Transverse colon (tissue), 4 donors: ENCODE results near the gene POU2F2. TPM values are rescaled to one million over a fixed set of nuclear protein-coding genes. Genes with fewer than 3 reads are reported as not detected.

ENCODE experiments used
- DNase-seq: peaks from one replicate; pipeline ENCODE4 v3.0.0-alpha.2; 2019
- H3K27ac ChIP-seq, 4 donors: fragments of 200-600 bp; sonication (generic); 2 replicates each; pipeline ENCODE4 v1.5.1; 2016 to 2018; ENCODE audit warnings: inconsistent platforms in 4 of 4
- H3K27me3 ChIP-seq: fragments of 200-600 bp; sonication (generic); 2 replicates; pipeline ENCODE4 v1.5.1; 2017; ENCODE audit warnings: inconsistent platforms
- H3K36me3 ChIP-seq, 4 donors: fragments of 200-600 bp; sonication (generic); 2 replicates each; pipeline ENCODE4 v1.5.1; 2017 to 2019; ENCODE audit warnings: inconsistent platforms in 4 of 4
- H3K4me1 ChIP-seq, 4 donors: fragments of 200-600 bp; sonication (generic); 2 replicates each; pipeline ENCODE4 v1.5.1; 2017 to 2020; ENCODE audit warnings: inconsistent platforms in 4 of 4
- H3K4me3 ChIP-seq, 4 donors: fragments of 200-600 bp; sonication (generic); 1 replicate in 1 of 4; 2 replicates in 3 of 4; pipeline versions ENCODE4 v1.5.1 to v1.6.1; 2017 to 2019; ENCODE audit warnings: inconsistent platforms in 4 of 4
- H3K9me3 ChIP-seq, 2 donors: fragments of 200-600 bp; sonication (generic); 2 replicates each; pipeline ENCODE4 v1.5.1; 2017 to 2019; ENCODE audit warnings: inconsistent platforms in 2 of 2
- EP300 ChIP-seq: sonication (generic); formaldehyde crosslinking; IDR thresholded peaks from one replicate; pipeline ENCODE4 v1.6.1; 2017; ENCODE audit warnings: antibody characterized with exemption, low read depth
- POLR2A ChIP-seq: fragments of 450-650 bp; IDR thresholded peaks from one replicate; pipeline ENCODE4 v1.6.1; 2016; ENCODE audit warnings: antibody characterized with exemption, mild to moderate bottlenecking, moderate library complexity
- POLR2AphosphoS5 ChIP-seq, 3 donors: sonication (generic); formaldehyde crosslinking; IDR thresholded peaks; one replicate each; pipeline ENCODE4 v1.6.1; 2016; ENCODE audit warnings: antibody characterized with exemption in 3 of 3
- WGBS, 2 donors: methylation state at CpG; one replicate each; pipeline ENCODE4 v1.1.5; 2018; ENCODE audit warnings: low coverage in 1 of 2; 5-methylcytosine and 5-hydroxymethylcytosine counted together
- in situ Hi-C, 4 donors: fragments of 200-750 bp; cut with MboI; loops; one replicate each; pipeline versions ENCODE4 v1.15.0 to v1.15.1; 2017; ENCODE audit warnings: low sequenced_read_pairs in 3 of 4, low pct_ligation_motif_present in 1 of 4, low pct_unique_long_range_greater_than_20kb in 1 of 4
- intact Hi-C: fragments of 100-400 bp; cut with DNase I; formaldehyde crosslinking; loops from one replicate; pipeline ENCODE4 v1.15.1; 2023; ENCODE audit warnings: low total_unique reads
- total RNA-seq, 4 donors: library from RNA; depleted of rRNA; stranded (reverse); fragments of >200 nt; gene quantifications; one replicate each; pipeline ENCODE4 v1.1.0, GENCODE V29; 2016
- TF ChIP-seq, protein P1 (sequence below), 5 experiments: fragments of 200-600 bp in 3 of 5; fragments of 450-650 bp in 2 of 5; sonication (generic) in 3 of 5; IDR thresholded peaks; 1 replicate in 2 of 5; 2 replicates in 3 of 5; pipeline ENCODE4 v1.5.1; 2016 to 2017; ENCODE audit warnings: antibody characterized with exemption in 5 of 5, inconsistent platforms in 3 of 5, mild to moderate bottlenecking in 2 of 5, moderate library complexity in 1 of 5

Gene POU2F2
- total RNA-seq, 4 donors from 2014 or later, result 0.96 to 7.1 (median 3.4) TPM

DNA sequence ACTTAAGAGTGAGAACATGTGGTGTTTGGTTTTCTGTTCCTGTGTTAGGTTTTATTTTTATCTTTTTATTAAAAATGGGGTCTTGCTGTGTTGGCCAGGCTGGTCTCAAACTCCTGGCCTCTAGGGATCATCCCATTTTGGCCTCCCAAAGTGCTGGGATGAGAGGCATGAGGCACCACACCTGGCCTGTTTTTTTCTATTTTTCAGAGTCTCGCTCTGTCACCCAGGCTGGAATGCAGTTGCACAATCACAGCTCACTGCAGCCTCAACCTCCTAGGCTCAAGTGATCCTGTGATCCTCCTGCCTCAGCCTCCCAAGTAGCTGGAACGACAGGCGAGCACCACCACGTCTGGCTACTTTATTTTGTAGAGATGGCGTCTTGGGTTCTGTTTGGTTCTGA lies 48.7 kb downstream of the POU2F2 start:
- in situ Hi-C loops, result no loop called here
- WGBS, 2 donors, result 93 to 100% methylated on average over 1 to 5 of the region's 5 CpGs
- intact Hi-C loops, result no loop called here
- TF ChIP-seq EP300 (no peak), POLR2A (no peak), POLR2AphosphoS5 (IDR thresholded peaks at IDR 0.05) (no peak)
- TF ChIP-seq, protein P1, sequence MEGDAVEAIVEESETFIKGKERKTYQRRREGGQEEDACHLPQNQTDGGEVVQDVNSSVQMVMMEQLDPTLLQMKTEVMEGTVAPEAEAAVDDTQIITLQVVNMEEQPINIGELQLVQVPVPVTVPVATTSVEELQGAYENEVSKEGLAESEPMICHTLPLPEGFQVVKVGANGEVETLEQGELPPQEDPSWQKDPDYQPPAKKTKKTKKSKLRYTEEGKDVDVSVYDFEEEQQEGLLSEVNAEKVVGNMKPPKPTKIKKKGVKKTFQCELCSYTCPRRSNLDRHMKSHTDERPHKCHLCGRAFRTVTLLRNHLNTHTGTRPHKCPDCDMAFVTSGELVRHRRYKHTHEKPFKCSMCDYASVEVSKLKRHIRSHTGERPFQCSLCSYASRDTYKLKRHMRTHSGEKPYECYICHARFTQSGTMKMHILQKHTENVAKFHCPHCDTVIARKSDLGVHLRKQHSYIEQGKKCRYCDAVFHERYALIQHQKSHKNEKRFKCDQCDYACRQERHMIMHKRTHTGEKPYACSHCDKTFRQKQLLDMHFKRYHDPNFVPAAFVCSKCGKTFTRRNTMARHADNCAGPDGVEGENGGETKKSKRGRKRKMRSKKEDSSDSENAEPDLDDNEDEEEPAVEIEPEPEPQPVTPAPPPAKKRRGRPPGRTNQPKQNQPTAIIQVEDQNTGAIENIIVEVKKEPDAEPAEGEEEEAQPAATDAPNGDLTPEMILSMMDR (IDR thresholded peaks at IDR 0.05), result no peak
- DNase-seq, result no peak
- peaks cover 0 to 22% (median 7%) of the 10 kb centered on the region in 4 donors for H3K4me1 ChIP-seq
- no peak overlapping the region for H3K27ac ChIP-seq
- no peaks in the 10 kb centered on the region for H3K27me3 ChIP-seq
- no peaks in the 10 kb centered on the region for H3K9me3 ChIP-seq
- H3K36me3 ChIP-seq, result peaks cover 0 to 28% (median 11%) of the 10 kb centered on the region in 4 donors
- H3K4me3 ChIP-seq, result no peak overlapping the region

GRCh38 chr19:42081584-42082203 lies 50.6 kb downstream of the POU2F2 start:
- peak overlapping the region; percentile 0 to 52 (median 19) for H3K27ac ChIP-seq

GRCh38 chr19:42080764-42081375 lies 51.4 kb downstream of the POU2F2 start:
- peaks cover 11 to 39% (median 18%) of the 10 kb centered on the region in 4 donors for H3K4me1 ChIP-seq
- in situ Hi-C loops, result no loop called here
- no peaks in the 10 kb centered on the region for H3K27me3 ChIP-seq
- H3K4me3 ChIP-seq, result no peak overlapping the region
- H3K36me3 ChIP-seq, result peaks cover 0 to 28% (median 11%) of the 10 kb centered on the region in 4 donors
- DNase-seq, result no peak
- intact Hi-C loops, result no loop called here
- H3K27ac ChIP-seq, result no peak overlapping the region
- TF ChIP-seq, protein P1 (IDR thresholded peaks at IDR 0.05), result no peak
- no peak for TF ChIP-seq POLR2A
- TF ChIP-seq EP300, result no peak
- no peak for TF ChIP-seq POLR2AphosphoS5 (IDR thresholded peaks at IDR 0.05)
- no peaks in the 10 kb centered on the region for H3K9me3 ChIP-seq
- 94% methylated on average over 28 of the region's 28 CpGs; no CpG with 5 or more reads in 1 of the 2 donors for WGBS, 2 donors

More at GRCh38 chr19:42081584-42082203, 50.6 kb downstream of the POU2F2 start:
- H3K4me1 ChIP-seq, result peaks cover 10 to 36% (median 18%) of the 10 kb centered on the region in 4 donors
- intact Hi-C loops (no loop called here), in situ Hi-C loops (no loop called here)
- 45 to 63% methylated on average over 1 to 2 of the region's 2 CpGs for WGBS, 2 donors
- H3K9me3 ChIP-seq, result no peaks in the 10 kb centered on the region
- no peak overlapping the region for H3K4me3 ChIP-seq
- peaks cover 0 to 28% (median 11%) of the 10 kb centered on the region in 4 donors for H3K36me3 ChIP-seq
- no peak for DNase-seq
- no peak for TF ChIP-seq POLR2A
- TF ChIP-seq, protein P1 (IDR thresholded peaks at IDR 0.05), result peak; percentile 11 to 62 (median 43)
- no peaks in the 10 kb centered on the region for H3K27me3 ChIP-seq

GRCh38 chr19:42079886-42080763 lies 52.1 kb downstream of the POU2F2 start:
- Histone ChIP-seq H3K27me3 (no peaks in the 10 kb centered on the region), H3K36me3 (peaks cover 0 to 28% (median 11%) of the 10 kb centered on the region in 4 donors), H3K4me1 (peaks cover 12 to 40% (median 19%) of the 10 kb centered on the region in 4 donors), H3K4me3 (no peak overlapping the region), H3K9me3 (no peaks in the 10 kb centered on the region), H3K27ac (no peak overlapping the region)
- in situ Hi-C loops, result no loop called here
- 95% methylated on average over 43 of the region's 44 CpGs; no CpG with 5 or more reads in 1 of the 2 donors for WGBS, 2 donors
- DNase-seq, result no peak
- intact Hi-C loops, result no loop called here
- TF ChIP-seq POLR2A (no peak), EP300 (no peak), POLR2AphosphoS5 (IDR thresholded peaks at IDR 0.05) (no peak)
- TF ChIP-seq, protein P1 (IDR thresholded peaks at IDR 0.05), result no peak
